C4-2B (cell line): ENCODE results near the gene DQX1.

Experiments used
- H3K27ac ChIP-seq: fragments of 450-650 bp; 2 replicates; pipeline ENCODE4 v1.5.1; 2017
- ZFX ChIP-seq: fragments of 450-650 bp; IDR thresholded peaks from 2 replicates; pipeline ENCODE4 v1.6.1; 2017
- TF ChIP-seq, protein P1 (sequence below): fragments of 450-650 bp; conservative IDR thresholded peaks from 2 replicates; pipeline ENCODE4 v1.5.1; 2017; ENCODE audit warnings: mild to moderate bottlenecking

The DQX1 gene

DNA sequence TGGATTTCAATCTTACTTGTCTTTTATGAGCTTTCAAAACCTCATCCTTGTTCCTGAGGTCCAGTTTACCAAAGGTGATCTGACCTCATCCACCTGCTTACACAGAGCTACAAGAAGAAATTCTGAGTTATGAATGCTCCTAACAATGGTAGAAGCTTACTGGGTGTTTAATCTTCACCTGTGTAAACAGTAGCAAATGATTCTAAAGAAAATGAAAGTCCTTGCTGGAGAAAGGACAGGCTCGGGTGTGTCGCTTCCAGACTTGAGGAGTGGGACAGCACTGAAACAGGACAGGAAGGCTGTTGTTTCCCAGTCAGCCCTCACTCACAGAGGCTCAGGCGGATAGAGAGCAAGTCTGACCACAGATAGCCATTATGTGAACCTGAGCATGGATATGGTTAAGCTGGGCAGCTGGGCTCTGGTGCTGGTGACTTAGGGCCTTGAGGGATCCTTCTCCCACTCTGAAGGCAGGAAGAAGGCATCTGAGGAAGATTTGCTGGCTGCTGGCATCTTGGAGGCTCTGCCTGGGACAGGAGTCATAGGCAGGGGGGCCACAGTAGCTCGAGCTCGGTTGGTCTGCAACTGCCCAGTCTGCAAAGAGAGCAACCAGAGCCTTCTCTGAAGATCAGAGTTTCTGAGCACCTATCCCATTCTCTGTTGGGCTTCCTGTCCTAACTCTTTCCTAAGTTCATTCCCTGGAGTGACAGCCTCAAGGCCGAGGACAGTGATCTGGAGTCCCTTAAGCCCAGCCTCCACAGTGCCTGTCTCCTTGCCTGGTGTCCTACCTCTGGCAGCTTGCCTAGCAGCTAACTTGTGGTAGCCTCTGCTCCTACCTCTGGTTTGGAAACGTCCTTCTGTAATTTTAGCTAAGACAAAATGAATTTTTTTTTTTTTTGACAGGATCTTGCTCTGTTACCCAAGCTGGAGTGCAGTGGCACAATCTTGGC, 32.5 kb upstream of the DQX1 start:
- no peak overlapping the region for H3K27ac ChIP-seq
- TF ChIP-seq ZFX = no peak
- TF ChIP-seq, protein P1, sequence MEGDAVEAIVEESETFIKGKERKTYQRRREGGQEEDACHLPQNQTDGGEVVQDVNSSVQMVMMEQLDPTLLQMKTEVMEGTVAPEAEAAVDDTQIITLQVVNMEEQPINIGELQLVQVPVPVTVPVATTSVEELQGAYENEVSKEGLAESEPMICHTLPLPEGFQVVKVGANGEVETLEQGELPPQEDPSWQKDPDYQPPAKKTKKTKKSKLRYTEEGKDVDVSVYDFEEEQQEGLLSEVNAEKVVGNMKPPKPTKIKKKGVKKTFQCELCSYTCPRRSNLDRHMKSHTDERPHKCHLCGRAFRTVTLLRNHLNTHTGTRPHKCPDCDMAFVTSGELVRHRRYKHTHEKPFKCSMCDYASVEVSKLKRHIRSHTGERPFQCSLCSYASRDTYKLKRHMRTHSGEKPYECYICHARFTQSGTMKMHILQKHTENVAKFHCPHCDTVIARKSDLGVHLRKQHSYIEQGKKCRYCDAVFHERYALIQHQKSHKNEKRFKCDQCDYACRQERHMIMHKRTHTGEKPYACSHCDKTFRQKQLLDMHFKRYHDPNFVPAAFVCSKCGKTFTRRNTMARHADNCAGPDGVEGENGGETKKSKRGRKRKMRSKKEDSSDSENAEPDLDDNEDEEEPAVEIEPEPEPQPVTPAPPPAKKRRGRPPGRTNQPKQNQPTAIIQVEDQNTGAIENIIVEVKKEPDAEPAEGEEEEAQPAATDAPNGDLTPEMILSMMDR = no peak

DNA sequence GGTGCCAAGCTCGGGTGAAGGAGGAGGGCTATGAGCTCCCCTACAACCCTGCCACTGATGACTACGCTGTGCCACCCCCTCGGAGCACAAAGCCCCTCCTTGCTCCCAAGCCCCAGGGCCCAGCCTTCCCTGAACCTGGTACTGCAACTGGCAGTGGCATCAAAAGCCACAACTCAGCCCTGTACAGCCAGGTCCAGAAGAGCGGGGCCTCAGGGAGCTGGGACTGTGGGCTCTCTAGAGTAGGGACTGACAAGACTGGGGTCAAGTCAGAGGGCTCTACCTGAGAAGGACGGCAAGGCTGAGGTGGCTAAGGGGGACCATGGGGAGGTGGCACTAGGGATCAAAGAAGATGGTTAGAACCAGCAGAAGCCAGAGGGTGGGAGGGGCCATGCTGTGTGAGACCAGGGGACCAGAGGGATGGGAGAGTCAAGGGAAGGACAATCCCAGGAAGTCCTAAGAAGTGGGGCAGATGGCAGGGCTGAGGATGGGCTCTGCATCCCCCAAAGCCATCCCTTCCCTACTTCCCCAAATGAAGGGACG, 30.9 kb upstream of the DQX1 start:
- TF ChIP-seq ZFX = no peak
- TF ChIP-seq, protein P1 = no peak
- no peak overlapping the region for H3K27ac ChIP-seq

DNA sequence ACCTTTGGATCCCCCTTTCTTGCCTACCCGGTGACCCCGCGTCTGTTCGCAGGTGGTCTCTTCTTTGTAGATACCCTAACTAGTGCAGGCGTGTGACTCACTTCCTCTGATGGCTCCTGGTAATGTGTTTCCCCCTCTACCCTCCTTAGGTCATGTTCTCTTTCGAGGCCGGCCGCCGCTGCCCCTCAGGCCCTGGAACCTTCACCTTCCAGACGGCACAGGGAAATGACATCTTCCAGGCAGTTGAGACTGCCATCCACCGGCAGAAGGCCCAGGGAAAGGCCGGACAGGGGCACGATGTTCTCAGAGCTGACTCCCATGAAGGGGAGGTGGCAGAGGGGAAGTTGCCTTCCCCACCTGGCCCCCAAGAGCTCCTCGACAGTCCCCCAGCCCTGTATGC, 30.1 kb upstream of the DQX1 start:
- TF ChIP-seq, protein P1 = no peak
- TF ChIP-seq ZFX = no peak
- no peak overlapping the region for H3K27ac ChIP-seq

DNA sequence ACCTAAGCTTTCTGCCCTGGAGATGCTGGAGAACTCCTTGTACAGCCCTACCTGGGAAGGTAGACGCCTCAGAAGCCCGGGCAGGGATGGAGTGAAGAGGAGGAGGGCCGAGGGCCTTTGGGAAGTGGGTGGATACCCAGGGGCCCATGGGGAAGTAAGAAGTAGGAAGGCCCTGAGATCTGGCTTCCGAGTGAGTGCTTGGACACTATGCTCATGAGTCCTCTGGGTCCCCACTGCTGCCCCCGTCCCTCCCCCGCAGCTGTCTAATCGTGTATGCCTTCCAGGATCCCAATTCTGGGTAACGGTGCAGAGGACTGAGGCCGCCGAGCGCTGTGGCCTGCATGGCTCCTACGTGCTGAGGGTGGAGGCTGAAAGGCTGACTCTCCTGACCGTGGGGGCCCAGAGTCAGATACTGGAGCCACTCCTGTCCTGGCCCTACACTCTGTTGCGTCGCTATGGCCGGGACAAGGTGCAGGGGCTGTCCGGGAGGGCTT, 29.6 kb upstream of the DQX1 start:
- H3K27ac ChIP-seq = no peak overlapping the region
- TF ChIP-seq, protein P1 = no peak
- TF ChIP-seq ZFX = no peak

DNA sequence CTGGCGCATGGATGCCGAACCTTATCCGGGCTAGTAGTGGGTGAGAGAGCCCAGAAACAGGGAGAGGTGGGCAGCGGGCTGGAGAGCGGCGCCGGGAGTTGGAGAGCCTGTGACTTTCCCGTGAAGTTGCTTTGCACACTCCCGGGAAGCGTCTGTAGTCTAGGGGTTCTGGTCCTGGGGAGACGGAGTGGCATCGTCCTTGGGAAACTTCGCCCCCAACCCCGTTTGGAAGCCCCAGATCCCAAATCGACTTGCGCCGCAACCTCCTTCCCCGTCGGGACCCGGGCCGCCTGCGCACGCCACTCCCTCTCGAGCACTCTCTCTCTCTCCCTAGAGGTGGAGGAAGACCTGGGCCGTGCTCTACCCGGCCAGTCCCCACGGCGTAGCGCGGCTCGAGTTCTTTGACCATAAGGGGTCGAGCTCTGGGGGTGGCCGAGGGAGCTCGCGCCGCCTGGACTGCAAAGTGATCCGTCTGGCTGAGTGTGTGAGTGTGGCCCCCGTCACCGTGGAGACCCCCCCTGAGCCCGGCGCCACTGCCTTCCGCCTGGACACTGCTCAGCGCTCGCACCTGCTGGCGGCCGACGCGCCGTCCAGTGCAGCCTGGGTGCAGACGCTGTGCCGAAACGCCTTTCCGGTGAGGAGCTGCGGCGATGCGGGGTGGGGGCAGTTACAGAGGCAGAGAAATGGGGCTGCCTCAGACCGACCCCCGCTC, 28.9 kb upstream of the DQX1 start:
- H3K27ac ChIP-seq = no peak overlapping the region
- TF ChIP-seq, protein P1 = no peak
- no peak for TF ChIP-seq ZFX

DNA sequence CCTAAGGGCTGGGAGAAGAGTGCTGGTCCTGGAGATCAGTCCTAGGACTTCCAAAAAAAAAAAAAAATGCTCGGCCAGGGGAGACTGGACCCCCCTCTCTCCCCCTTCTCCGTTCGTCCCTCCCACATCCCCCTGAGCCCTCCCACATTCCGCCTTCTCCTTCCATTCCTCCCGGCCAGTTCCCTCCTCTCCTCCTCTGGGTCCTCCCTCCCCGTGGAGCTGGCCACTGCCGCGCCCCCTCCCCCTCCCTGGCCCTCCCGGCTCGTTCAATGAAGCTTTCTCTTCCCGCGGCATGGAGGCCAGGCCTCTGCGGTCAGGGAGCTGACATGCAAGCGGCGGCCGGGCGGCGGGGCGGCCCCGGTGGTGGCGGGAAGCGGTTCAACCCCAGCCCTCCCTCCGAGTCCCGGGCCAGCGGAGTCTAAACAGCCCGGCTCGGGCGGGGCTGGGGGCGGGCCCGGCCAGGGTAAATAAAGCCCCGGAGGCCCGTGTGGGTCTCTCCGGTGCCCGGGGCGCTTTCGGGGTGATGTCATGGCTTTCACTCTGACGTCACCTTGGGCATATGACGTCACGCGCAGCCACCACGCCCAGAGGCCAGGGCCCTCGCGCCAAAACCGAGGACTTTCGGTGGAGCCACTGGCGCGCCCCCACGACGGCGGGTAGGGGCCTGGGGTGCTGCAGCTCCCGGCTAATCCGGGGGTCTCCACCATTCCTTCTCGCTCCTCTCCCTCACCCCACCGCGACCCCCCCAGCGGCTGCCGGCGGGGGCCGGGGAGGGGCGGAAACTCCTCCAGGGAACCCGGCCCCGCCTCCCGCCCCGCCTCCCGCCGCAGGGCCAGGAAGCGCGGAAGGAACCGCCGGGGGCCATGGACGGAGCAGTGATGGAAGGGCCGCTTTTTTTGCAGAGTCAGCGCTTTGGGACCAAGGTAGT, 28.1 kb upstream of the DQX1 start, which contains the start of the genes DOK1 and LOXL3:
Gene DOK1, plus strand, starts transcription at position 829 of the 928 bp plus-strand sequence. Its CDS starts 35 bp downstream, at position 864.
Gene LOXL3, minus strand, starts transcription at position 51 of the 928 bp plus-strand sequence. CDS start 1,308 bp downstream, outside the sequence.
- no peak within 1 kb of the TSS; the same call in 1 of the 2 replicates for H3K27ac ChIP-seq
- TF ChIP-seq ZFX = no peak
- TF ChIP-seq, protein P1 = no peak
